SK-N-SH (cell line): Measurements from ENCODE around the gene ZBTB5. TPM values are rescaled to one million over a fixed set of nuclear protein-coding genes. Genes with fewer than 3 reads are reported as not detected.

ENCODE experiments used
- CTCF ChIA-PET: fragments of 300-600, 350-600 bp; formaldehyde crosslinking; extraction: SDS; loops from one replicate; lab custom pipeline; 2021; lab: Yijun Ruan, JAX
- POLR2A ChIA-PET: fragments of 350-600 bp; sonication (Branson Sonifier 250); formaldehyde crosslinking; extraction: SDS; loops from one replicate; lab custom pipeline; 2020; ENCODE audit warnings: antibody characterized with exemption, inconsistent platforms; lab: Yijun Ruan, JAX
- DNase-seq: peaks from one replicate; pipeline ENCODE4 v3.0.0; 2012
- H2AFZ ChIP-seq: fragments of 200-600 bp; sonication (generic); 2 replicates; pipeline ENCODE4 v1.8.1; 2016; ENCODE audit warnings: antibody characterized with exemption, mild to moderate bottlenecking, low read depth
- H3F3A ChIP-seq: fragments of 200-600 bp; sonication (generic); replicated peaks from 2 replicates; pipeline ENCODE3; 2016; ENCODE audit warnings: antibody characterized with exemption, mild to moderate bottlenecking; ENCODE audit not compliant: insufficient read depth
- H3K27ac ChIP-seq, 2 experiments: fragments of 200-500 bp in 1 of 2; fragments of 200-600 bp in 1 of 2; sonication (Bioruptor generic) in 1 of 2; sonication (generic), shearing (Covaris generic) in 1 of 2; 2 replicates each; pipeline versions ENCODE4 v1.5.1 to v1.6.1; 2014 to 2016; ENCODE audit warnings: low read depth in 2 of 2, inconsistent platforms in 1 of 2, low read length in 1 of 2, mild to moderate bottlenecking in 1 of 2, mixed read lengths in 1 of 2
- H3K27me3 ChIP-seq: fragments of 200-600 bp; sonication (generic), shearing (Covaris generic); 2 replicates; pipeline ENCODE4 v1.6.1; 2016; ENCODE audit warnings: mixed run types; ENCODE audit not compliant: insufficient read depth
- H3K36me3 ChIP-seq, 2 experiments: fragments of 200-500 bp in 1 of 2; fragments of 200-600 bp in 1 of 2; sonication (Bioruptor generic) in 1 of 2; sonication (generic) in 1 of 2; replicated peaks in 1 of 2; 2 replicates each; pipeline versions ENCODE3 to v1.5.1; 2014 to 2016; ENCODE audit warnings: low read length in 1 of 2, mild to moderate bottlenecking in 1 of 2; ENCODE audit not compliant: insufficient read depth in 2 of 2, control insufficient read depth in 1 of 2
- H3K4me1 ChIP-seq, 2 experiments: fragments of 200-500 bp in 1 of 2; fragments of 200-600 bp in 1 of 2; sonication (Bioruptor generic) in 1 of 2; sonication (generic), shearing (Covaris generic) in 1 of 2; 2 replicates each; pipeline versions ENCODE4 v1.5.1 to v1.6.1; 2014 to 2016; ENCODE audit warnings: low read depth in 1 of 2, low read length in 1 of 2, mixed run types in 1 of 2; ENCODE audit not compliant: insufficient read depth in 2 of 2, control insufficient read depth in 1 of 2
- H3K4me2 ChIP-seq: fragments of 200-600 bp; sonication (generic), shearing (Covaris generic); 2 replicates; pipeline ENCODE4 v1.6.1; 2017; ENCODE audit warnings: mixed run types
- H3K4me3 ChIP-seq, 2 experiments: fragments of 200-500 bp in 1 of 2; fragments of 200-600 bp in 1 of 2; sonication (Bioruptor generic) in 1 of 2; sonication (generic), shearing (Covaris generic) in 1 of 2; 2 replicates each; pipeline versions ENCODE4 v1.5.1 to v1.8.1; 2014 to 2016; ENCODE audit warnings: low read depth in 2 of 2, inconsistent platforms in 1 of 2, low read length in 1 of 2, mild to moderate bottlenecking in 1 of 2, mixed read lengths in 1 of 2, moderate library complexity in 1 of 2
- H3K79me2 ChIP-seq: fragments of 200-600 bp; sonication (generic); 2 replicates; pipeline ENCODE4 v1.8.1; 2017; ENCODE audit warnings: mild to moderate bottlenecking; ENCODE audit not compliant: insufficient read depth
- H3K9ac ChIP-seq: fragments of 200-600 bp; sonication (generic); 2 replicates; pipeline ENCODE4 v1.6.1; 2017; ENCODE audit warnings: mixed run types
- H3K9me2 ChIP-seq: fragments of 200-600 bp; sonication (generic); 2 replicates; pipeline ENCODE4 v1.6.1; 2017; ENCODE audit warnings: mixed run types
- H3K9me3 ChIP-seq: fragments of 200-600 bp; sonication (generic); 2 replicates; pipeline ENCODE4 v1.6.1; 2017; ENCODE audit warnings: mixed run types, mild to moderate bottlenecking, moderate library complexity
- H4K20me1 ChIP-seq: fragments of 200-600 bp; sonication (generic); 2 replicates; pipeline ENCODE4 v1.6.1; 2017; ENCODE audit warnings: mild to moderate bottlenecking, mixed run types; ENCODE audit not compliant: insufficient read depth
- CHD2 ChIP-seq: fragments of 150-350 bp; IDR thresholded peaks from 2 replicates; pipeline ENCODE4 v1.6.1; 2018; ENCODE audit warnings: low read length; ENCODE audit not compliant: partially characterized antibody
- CTCF ChIP-seq: fragments of 200-600 bp; sonication (generic); IDR thresholded peaks from 2 replicates; pipeline ENCODE4 v1.6.1; 2017; ENCODE audit warnings: antibody characterized with exemption, mild to moderate bottlenecking, moderate library complexity
- FOSL2 ChIP-seq: IDR thresholded peaks from 2 replicates; pipeline ENCODE4 v1.4.0; 2012; ENCODE audit warnings: low read depth, mild to moderate bottlenecking, moderate library complexity, borderline replicate concordance
- FOXM1 ChIP-seq: IDR thresholded peaks from 2 replicates; pipeline ENCODE4 v1.4.0; 2012; ENCODE audit warnings: low read depth, mild to moderate bottlenecking
- IRF3 ChIP-seq: fragments of 150-350 bp; IDR thresholded peaks from 2 replicates; pipeline ENCODE4 v1.6.1; 2016; ENCODE audit warnings: mild to moderate bottlenecking, low read depth, low read length
- MEF2A ChIP-seq: IDR thresholded peaks from 2 replicates; pipeline ENCODE4 v1.4.0; 2012; ENCODE audit warnings: low read depth, borderline replicate concordance
- NFIC ChIP-seq: IDR thresholded peaks from 2 replicates; pipeline ENCODE4 v1.4.0; 2012; ENCODE audit warnings: borderline replicate concordance
- RAD21 ChIP-seq: IDR thresholded peaks from 2 replicates; pipeline ENCODE4 v1.6.1; 2012; ENCODE audit warnings: mild to moderate bottlenecking, low read length
- RCOR1 ChIP-seq: fragments of 150-350 bp; IDR thresholded peaks from 2 replicates; pipeline ENCODE4 v1.6.1; 2017; ENCODE audit warnings: antibody characterized with exemption, low read length
- TAF1 ChIP-seq: IDR thresholded peaks from 2 replicates; pipeline ENCODE4 v1.6.1; 2012; ENCODE audit warnings: low read depth, mild to moderate bottlenecking, low read length, moderate library complexity, borderline replicate concordance
- TEAD4 ChIP-seq: IDR thresholded peaks from 2 replicates; pipeline ENCODE4 v1.4.0; 2012; ENCODE audit warnings: mild to moderate bottlenecking, borderline replicate concordance; ENCODE audit not compliant: insufficient read depth
- USF2 ChIP-seq: fragments of 150-350 bp; IDR thresholded peaks from 2 replicates; pipeline ENCODE4 v1.6.1; 2017; ENCODE audit warnings: antibody characterized with exemption, low read length, low read depth, borderline replicate concordance
- WGBS: methylation state at CpG from one replicate; pipeline ENCODE4 v1.1.6; 2017; ENCODE audit warnings: low lambda C conversion rate; 5-methylcytosine and 5-hydroxymethylcytosine counted together
- polyA plus RNA-seq, 3 experiments: library from polyadenylated mRNA; depleted of rRNA; stranded (reverse); fragments of >200 nt; gene quantifications; 2 replicates each; pipeline ENCODE4 v1.2.3, GENCODE V29; 2012

ZBTB5 gene
- polyA plus RNA-seq, 1 of the 3 experiments (the other 2 are of a cell fraction): 6.3 TPM

- WGBS: 97% methylated on average over 6 of the region's 11 CpGs
- POLR2A ChIA-PET: no interaction called here
Measured at GRCh38 chr9:37425298-37425752, 39.9 kb downstream of the ZBTB5 start.

More at GRCh38 chr9:37425298-37425752, 39.9 kb downstream of the ZBTB5 start:
- no peak overlapping the region for H3K4me2 ChIP-seq
- H3K27ac ChIP-seq: no peak overlapping the region
- CTCF ChIA-PET: interaction anchor here (1.5 kb wide), 1 partner anchor 10 kb away, joined by 7 read pairs; no protein-coding TSS in a partner anchor
- no peak for TF ChIP-seq FOSL2
- no peak for TF ChIP-seq MEF2A
- no peak for TF ChIP-seq NFIC
- TF ChIP-seq TEAD4: no peak
- no peak for TF ChIP-seq RCOR1
- TF ChIP-seq RAD21: no peak
- TF ChIP-seq USF2: no peak
- TF ChIP-seq FOXM1: no peak
- no peak for TF ChIP-seq CHD2
- TF ChIP-seq CTCF: no peak
- no peak for TF ChIP-seq TAF1
- no peak for TF ChIP-seq IRF3
- H3K4me1 ChIP-seq: peaks cover 13 to 19% of the 10 kb centered on the region in 2 experiments; a peak in 2 of 4 replicates
- no peaks in the 10 kb centered on the region for H3F3A ChIP-seq
- no peaks in the 10 kb centered on the region for H3K9me2 ChIP-seq
- H3K27me3 ChIP-seq: no peaks in the 10 kb centered on the region
- H3K36me3 ChIP-seq: peaks cover 22 to 40% of the 10 kb centered on the region in 2 experiments
- DNase-seq: no peak
- peaks cover 35% of the 10 kb centered on the region for H3K79me2 ChIP-seq
- no peak overlapping the region for H3K9ac ChIP-seq
- no peak overlapping the region for H3K4me3 ChIP-seq
- H2AFZ ChIP-seq: no peak overlapping the region
- no peaks in the 10 kb centered on the region for H3K9me3 ChIP-seq
- H4K20me1 ChIP-seq: peaks cover 16% of the 10 kb centered on the region
